ENCODE results near the gene RUNX2.

RUNX2 gene

GRCh38 chr6:45562171-45562570 lies 234.0 kb downstream of the RUNX2 start:
- H3K36me3 ChIP-seq (ENCODE audit: control insufficient read depth, insufficient read depth, low read length): no peaks in the 10 kb centered on the region
- TF ChIP-seq CTCF (IDR thresholded peaks at IDR 0.05; ENCODE audit: insufficient read depth, low read length, poor library complexity, severe bottlenecking): no peak
- no peak for DNase-seq (ENCODE audit: extremely low read depth, insufficient read length)
- no peaks in the 10 kb centered on the region; the same call in 1 of the 2 replicates for H3K27me3 ChIP-seq (replicated peaks; ENCODE audit: control insufficient read depth, insufficient read depth, low read length)
- H3K4me3 ChIP-seq (replicated peaks; ENCODE audit: low read depth, low read length): no peak overlapping the region

DNA sequence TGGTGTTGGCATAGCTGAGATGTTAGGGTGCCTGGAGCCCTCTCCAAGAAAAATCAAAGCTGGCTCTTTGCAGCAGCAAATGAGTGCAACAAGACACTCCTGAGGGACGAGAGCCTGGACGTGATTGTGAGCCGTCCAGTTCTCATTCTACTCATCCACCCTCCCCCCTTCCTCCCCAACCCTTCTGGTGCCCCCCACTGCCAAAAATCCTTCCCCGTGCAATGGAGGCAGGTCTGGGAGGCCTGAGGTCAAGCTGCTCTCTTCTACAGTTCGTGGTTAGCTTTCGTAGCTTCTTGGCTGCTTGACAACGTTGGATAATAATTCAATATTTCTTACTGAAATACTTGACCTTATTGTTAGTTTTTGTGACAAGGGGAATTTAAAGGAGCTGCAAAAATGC lies 234.9 kb downstream of the RUNX2 start:
- no peak for DNase-seq (ENCODE audit: extremely low read depth, insufficient read length)
- no peaks in the 10 kb centered on the region for H3K36me3 ChIP-seq (ENCODE audit: control insufficient read depth, insufficient read depth, low read length)
- H3K4me3 ChIP-seq (replicated peaks; ENCODE audit: low read depth, low read length): no peak overlapping the region
- no peak for TF ChIP-seq CTCF (IDR thresholded peaks at IDR 0.05; ENCODE audit: insufficient read depth, low read length, poor library complexity, severe bottlenecking)
- H3K27me3 ChIP-seq (replicated peaks; ENCODE audit: control insufficient read depth, insufficient read depth, low read length): no peaks in the 10 kb centered on the region; the same call in 1 of the 2 replicates

- no peak overlapping the region for H3K4me3 ChIP-seq (replicated peaks; ENCODE audit: low read depth, low read length)
- H3K27me3 ChIP-seq (replicated peaks; ENCODE audit: control insufficient read depth, insufficient read depth, low read length): no peaks in the 10 kb centered on the region; the same call in 1 of the 2 replicates
- no peak for TF ChIP-seq CTCF (IDR thresholded peaks at IDR 0.05; ENCODE audit: insufficient read depth, low read length, poor library complexity, severe bottlenecking)
- no peaks in the 10 kb centered on the region for H3K36me3 ChIP-seq (ENCODE audit: control insufficient read depth, insufficient read depth, low read length)
- no peak for DNase-seq (ENCODE audit: extremely low read depth, insufficient read length)
Observed at GRCh38 chr6:45563844-45564243, 235.7 kb downstream of the RUNX2 start.

- no peaks in the 10 kb centered on the region for H3K36me3 ChIP-seq (ENCODE audit: control insufficient read depth, insufficient read depth, low read length)
- DNase-seq (ENCODE audit: extremely low read depth, insufficient read length): no peak
- H3K27me3 ChIP-seq (replicated peaks; ENCODE audit: control insufficient read depth, insufficient read depth, low read length): no peaks in the 10 kb centered on the region; the same call in none of the 2 replicates
- no peak overlapping the region for H3K4me3 ChIP-seq (replicated peaks; ENCODE audit: low read depth, low read length)
- no peak for TF ChIP-seq CTCF (IDR thresholded peaks at IDR 0.05; ENCODE audit: insufficient read depth, low read length, poor library complexity, severe bottlenecking)
Observed at GRCh38 chr6:45566882-45567281, 238.8 kb downstream of the RUNX2 start.

DNA sequence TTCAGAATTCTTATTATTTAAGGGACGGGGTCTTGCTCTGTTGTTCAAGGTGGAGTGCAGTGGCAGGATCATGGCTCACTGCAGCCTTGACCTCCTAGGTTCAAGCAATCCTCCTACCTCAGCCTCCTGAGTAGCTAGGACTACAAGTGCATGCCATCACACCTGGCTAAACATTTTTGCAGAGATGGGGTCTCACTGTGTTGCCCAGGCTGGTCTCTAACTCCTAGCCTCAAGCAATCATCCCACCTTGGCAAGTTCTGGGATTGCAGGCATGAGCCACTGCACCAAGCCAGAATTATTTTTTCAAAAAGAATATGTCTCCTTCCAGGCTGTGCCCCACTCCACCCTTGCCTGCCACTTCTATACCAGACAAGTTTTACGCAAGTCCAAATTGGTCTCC lies 239.7 kb downstream of the RUNX2 start:
- no peaks in the 10 kb centered on the region for H3K36me3 ChIP-seq (ENCODE audit: control insufficient read depth, insufficient read depth, low read length)
- H3K27me3 ChIP-seq (replicated peaks; ENCODE audit: control insufficient read depth, insufficient read depth, low read length): no peaks in the 10 kb centered on the region; the same call in none of the 2 replicates
- TF ChIP-seq CTCF (IDR thresholded peaks at IDR 0.05; ENCODE audit: insufficient read depth, low read length, poor library complexity, severe bottlenecking): no peak
- no peak for DNase-seq (ENCODE audit: extremely low read depth, insufficient read length)
- H3K4me3 ChIP-seq (replicated peaks; ENCODE audit: low read depth, low read length): no peak overlapping the region

GRCh38 chr6:45568626-45569025 lies 240.5 kb downstream of the RUNX2 start:
- H3K36me3 ChIP-seq (ENCODE audit: control insufficient read depth, insufficient read depth, low read length): no peaks in the 10 kb centered on the region
- no peak for DNase-seq (ENCODE audit: extremely low read depth, insufficient read length)
- no peaks in the 10 kb centered on the region; the same call in none of the 2 replicates for H3K27me3 ChIP-seq (replicated peaks; ENCODE audit: control insufficient read depth, insufficient read depth, low read length)
- no peak for TF ChIP-seq CTCF (IDR thresholded peaks at IDR 0.05; ENCODE audit: insufficient read depth, low read length, poor library complexity, severe bottlenecking)
- H3K4me3 ChIP-seq (replicated peaks; ENCODE audit: low read depth, low read length): no peak overlapping the region
